Measurements from ENCODE around the gene NECTIN2.

NECTIN2 gene

DNA sequence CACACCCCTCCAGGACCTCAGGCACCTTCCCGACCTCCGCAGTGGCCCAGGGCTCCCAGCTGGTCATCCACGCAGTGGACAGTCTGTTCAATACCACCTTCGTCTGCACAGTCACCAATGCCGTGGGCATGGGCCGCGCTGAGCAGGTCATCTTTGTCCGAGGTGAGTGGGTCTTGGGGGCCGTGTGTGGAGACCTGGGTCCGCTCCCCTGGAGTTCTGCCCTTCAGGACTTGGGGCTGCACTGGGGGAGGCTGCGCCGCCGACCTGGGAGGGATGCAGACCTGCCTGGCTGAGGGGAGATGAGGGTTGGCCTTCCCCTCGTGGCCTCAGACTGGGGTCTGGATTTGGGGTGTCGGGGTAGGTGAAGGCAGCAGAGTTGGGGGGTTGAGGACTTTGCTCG lies 28.2 kb downstream of the NECTIN2 start:
- TF ChIP-seq EZH2phosphoT487 (IDR thresholded peaks at IDR 0.05; ENCODE audit: borderline replicate concordance, low read length), result no peak
- no peak for TF ChIP-seq CTCF (IDR thresholded peaks at IDR 0.05; ENCODE audit: low read depth, low read length, poor library complexity, severe bottlenecking)
- Histone ChIP-seq H3K79me2 (ENCODE audit: control insufficient read depth, low read length) (no peaks in the 10 kb centered on the region), H4K20me1 (ENCODE audit: control insufficient read depth, insufficient read depth, low read depth, low read length) (no peaks in the 10 kb centered on the region), H3K4me1 (ENCODE audit: control insufficient read depth, low read length) (peaks cover 13% of the 10 kb centered on the region), H3F3A (ENCODE audit: control insufficient read depth, insufficient read depth) (no peaks in the 10 kb centered on the region), H3K36me3 (ENCODE audit: control insufficient read depth, low read length) (no peaks in the 10 kb centered on the region), H3K4me3 (ENCODE audit: low read length) (no peak overlapping the region), H3K27me3 (ENCODE audit: control insufficient read depth, low read length) (no peaks in the 10 kb centered on the region), H3K9me3 (ENCODE audit: control insufficient read depth, insufficient read depth, low read length) (no peaks in the 10 kb centered on the region), H3K9me2 (replicated peaks; ENCODE audit: control insufficient read depth, low read length) (no peaks in the 10 kb centered on the region), H3K27ac (ENCODE audit: low read depth, low read length) (no peak overlapping the region), H3K4me2 (ENCODE audit: low read length) (no peak overlapping the region)

DNA sequence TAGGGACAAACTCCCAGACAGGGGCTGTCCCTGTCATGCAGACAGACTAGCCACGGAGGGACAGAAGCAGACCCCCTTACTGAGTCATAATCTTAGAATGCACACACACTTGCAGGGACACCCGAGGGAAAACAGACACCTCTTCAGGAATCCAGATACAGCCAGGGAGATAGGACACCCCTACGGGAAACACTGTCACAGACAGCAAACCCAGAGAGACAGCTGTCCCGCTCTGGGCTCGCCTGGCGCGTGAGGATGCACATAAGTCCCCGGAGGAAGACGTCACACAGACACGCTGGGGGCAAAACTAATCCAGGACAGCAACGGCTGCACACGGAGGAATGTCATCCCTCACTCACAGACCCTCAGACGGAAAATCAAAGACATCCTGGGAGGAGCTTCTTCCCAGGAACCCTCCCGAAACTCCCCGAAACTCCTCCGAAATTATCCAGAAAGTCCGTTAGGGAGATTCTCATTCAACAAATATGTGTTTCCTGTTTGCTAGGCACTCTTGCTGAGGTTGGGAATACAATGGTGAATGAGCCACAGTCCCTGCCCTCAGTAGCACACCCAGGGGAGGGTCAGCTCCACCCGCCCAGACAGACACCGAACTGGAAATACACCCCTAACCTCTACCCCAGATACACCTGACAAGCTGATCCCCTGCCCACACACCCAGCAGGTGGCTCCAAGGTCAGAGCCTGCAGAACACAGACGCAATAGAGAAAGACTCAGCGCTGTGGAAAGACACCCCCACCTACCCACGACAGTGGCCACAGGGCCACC lies 29.8 kb downstream of the NECTIN2 start:
- H3K36me3 ChIP-seq (ENCODE audit: control insufficient read depth, low read length), result no peaks in the 10 kb centered on the region
- H3K4me2 ChIP-seq (ENCODE audit: low read length), result no peak overlapping the region
- TF ChIP-seq EZH2phosphoT487 (IDR thresholded peaks at IDR 0.05; ENCODE audit: borderline replicate concordance, low read length), result no peak
- TF ChIP-seq CTCF (IDR thresholded peaks at IDR 0.05; ENCODE audit: low read depth, low read length, poor library complexity, severe bottlenecking), result no peak
- peaks cover 13% of the 10 kb centered on the region for H3K4me1 ChIP-seq (ENCODE audit: control insufficient read depth, low read length)
- no peaks in the 10 kb centered on the region for H3K79me2 ChIP-seq (ENCODE audit: control insufficient read depth, low read length)
- no peaks in the 10 kb centered on the region for H4K20me1 ChIP-seq (ENCODE audit: control insufficient read depth, insufficient read depth, low read depth, low read length)
- H3F3A ChIP-seq (ENCODE audit: control insufficient read depth, insufficient read depth), result no peaks in the 10 kb centered on the region
- no peak overlapping the region for H3K4me3 ChIP-seq (ENCODE audit: low read length)
- no peaks in the 10 kb centered on the region for H3K27me3 ChIP-seq (ENCODE audit: control insufficient read depth, low read length)
- H3K27ac ChIP-seq (ENCODE audit: low read depth, low read length), result no peak overlapping the region
- H3K9me2 ChIP-seq (replicated peaks; ENCODE audit: control insufficient read depth, low read length), result no peaks in the 10 kb centered on the region
- H3K9me3 ChIP-seq (ENCODE audit: control insufficient read depth, insufficient read depth, low read length), result no peaks in the 10 kb centered on the region

DNA sequence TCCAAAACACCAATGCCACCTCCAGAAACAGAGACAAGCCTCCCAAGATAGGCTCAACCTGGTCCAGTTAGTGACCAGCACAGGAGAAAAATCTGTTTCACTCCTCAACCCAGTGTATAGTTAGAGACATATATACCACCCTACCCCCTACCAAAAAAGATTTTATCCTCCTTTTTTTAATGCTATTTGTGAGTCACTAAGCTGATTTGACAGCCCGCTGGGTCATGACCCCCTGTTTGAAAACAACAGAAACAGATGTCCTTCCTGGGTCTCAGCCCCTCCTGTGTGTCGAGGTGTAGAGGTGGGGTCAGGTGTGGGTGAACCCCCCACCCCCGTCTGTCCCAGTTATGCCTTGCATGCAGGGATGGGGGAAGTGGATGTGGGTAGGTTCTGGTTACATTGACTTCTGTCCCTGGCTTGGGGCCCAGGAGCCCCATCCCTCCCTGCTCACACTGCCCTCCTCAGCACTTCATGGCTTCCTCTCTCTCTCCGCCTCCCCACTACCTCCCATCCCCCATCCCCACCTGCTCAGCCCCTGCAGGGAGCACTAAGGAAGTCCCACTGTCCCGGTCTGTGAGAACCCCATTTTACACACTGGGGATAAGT lies 30.9 kb downstream of the NECTIN2 start:
- Histone ChIP-seq H3K4me2 (ENCODE audit: low read length) (peak overlapping the region; percentile 20), H3K36me3 (ENCODE audit: control insufficient read depth, low read length) (no peaks in the 10 kb centered on the region)

More for the DNA sequence above, 30.9 kb downstream of the NECTIN2 start:
- peaks cover 13% of the 10 kb centered on the region for H3K4me1 ChIP-seq (ENCODE audit: control insufficient read depth, low read length)
- no peaks in the 10 kb centered on the region for H4K20me1 ChIP-seq (ENCODE audit: control insufficient read depth, insufficient read depth, low read depth, low read length)
- H3K79me2 ChIP-seq (ENCODE audit: control insufficient read depth, low read length), result no peaks in the 10 kb centered on the region
- TF ChIP-seq CTCF (IDR thresholded peaks at IDR 0.05; ENCODE audit: low read depth, low read length, poor library complexity, severe bottlenecking), result no peak
- TF ChIP-seq EZH2phosphoT487 (IDR thresholded peaks at IDR 0.05; ENCODE audit: borderline replicate concordance, low read length), result no peak
- H3K9me3 ChIP-seq (ENCODE audit: control insufficient read depth, insufficient read depth, low read length), result no peaks in the 10 kb centered on the region
- H3F3A ChIP-seq (ENCODE audit: control insufficient read depth, insufficient read depth), result no peaks in the 10 kb centered on the region
- H3K9me2 ChIP-seq (replicated peaks; ENCODE audit: control insufficient read depth, low read length), result no peaks in the 10 kb centered on the region
- H3K27me3 ChIP-seq (ENCODE audit: control insufficient read depth, low read length), result no peaks in the 10 kb centered on the region
- no peak overlapping the region for H3K27ac ChIP-seq (ENCODE audit: low read depth, low read length)
- H3K4me3 ChIP-seq (ENCODE audit: low read length), result no peak overlapping the region; the same call in 1 of the 2 replicates
